Fibroblast of lung (primary cell): ENCODE data around the gene EIF5A2.

Source experiments
- CTCF ChIP-seq, 2 donors: IDR thresholded peaks in 1 of 2; conservative IDR thresholded peaks in 1 of 2; 1 replicate in 1 of 2; 2 replicates in 1 of 2; pipeline ENCODE4 v1.5.1; 2011 to 2012; ENCODE audit warnings: low read length in 2 of 2, control low read depth in 1 of 2, inconsistent platforms in 1 of 2, low read depth in 1 of 2, mild to moderate bottlenecking in 1 of 2
- EZH2 ChIP-seq: IDR thresholded peaks from 2 replicates; pipeline ENCODE4 v1.5.1; 2012; ENCODE audit warnings: low read length, control low read depth, mild to moderate bottlenecking; ENCODE audit errors: missing control alignments

DNA sequence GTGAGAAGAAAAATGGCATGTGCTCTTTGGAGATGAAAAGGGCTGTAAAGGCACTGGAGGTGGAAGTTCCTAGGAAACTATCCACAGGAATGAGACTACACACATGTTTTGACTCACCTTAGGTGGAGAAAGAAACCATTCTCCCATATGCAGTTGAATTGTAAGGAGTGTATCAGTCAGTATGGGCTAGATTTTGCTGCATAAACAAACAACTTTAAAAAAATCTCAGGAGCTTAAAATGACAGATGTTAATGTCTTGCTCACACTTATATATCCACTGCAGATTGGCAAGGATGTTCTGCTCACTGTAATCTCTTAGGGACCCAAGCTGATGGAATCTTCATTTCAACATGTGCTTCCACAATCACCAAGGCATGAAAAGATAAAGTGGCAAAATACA is 64.1 kb downstream of the EIF5A2 start:
- TF ChIP-seq CTCF (conservative IDR thresholded peaks at IDR 0.05 in 1 of 2, IDR thresholded peaks at IDR 0.05 in 1 of 2; ENCODE audit: low read depth in 1 of 2, low read length in 2 of 2) (no peak), EZH2 (no peak)
